A673 (cell line): ENCODE results near the gene MYOZ2. TPM values are rescaled to one million over a fixed set of nuclear protein-coding genes. Genes with fewer than 3 reads are reported as not detected.

Experiments
- BruUV-seq: library from RNA; stranded (reverse); fragments of 400-500 nt; replicated peaks from 2 replicates; lab custom pipeline; 2021; lab: Mats Ljungman, UMichigan
- CTCF ChIA-PET: fragments of 300-600 bp; sonication (Branson Sonifier 250); formaldehyde crosslinking; loops from one replicate; lab custom pipeline; 2022; ENCODE audit warnings: antibody characterized with exemption; lab: Charles Lee
- POLR2A ChIA-PET: fragments of 300-600 bp; sonication (Branson Sonifier 250); formaldehyde crosslinking; loops from one replicate; lab custom pipeline; 2022; ENCODE audit warnings: antibody characterized with exemption; ENCODE audit not compliant: low non-redundant PET; lab: Charles Lee
- DNase-seq: peaks from one replicate; pipeline ENCODE4 v3.0.0-alpha.2; 2015; ENCODE audit warnings: low spot score
- H3K27ac ChIP-seq: fragments of 200-600 bp; sonication (generic); 2 replicates; pipeline ENCODE4 v1.5.1; 2016; ENCODE audit warnings: mixed run types, low read depth, mild to moderate bottlenecking, mixed read lengths, antibody characterized with exemption, low read length; ENCODE audit not compliant: poor library complexity, severe bottlenecking
- H3K27me3 ChIP-seq: fragments of 200-600 bp; sonication (generic); replicated peaks from 2 replicates; pipeline ENCODE4 v1.6.1; 2017; ENCODE audit warnings: mixed run types, low read depth, mild to moderate bottlenecking, mixed read lengths, antibody characterized with exemption, low read length; ENCODE audit not compliant: insufficient read depth, poor library complexity
- H3K36me3 ChIP-seq: fragments of 200-600 bp; sonication (generic); 2 replicates; pipeline ENCODE4 v1.6.1; 2016; ENCODE audit warnings: mixed run types, mild to moderate bottlenecking, mixed read lengths, antibody characterized with exemption, low read length; ENCODE audit not compliant: insufficient read depth, poor library complexity, severe bottlenecking
- H3K4me1 ChIP-seq: fragments of 200-600 bp; sonication (generic); 2 replicates; pipeline ENCODE4 v1.6.1; 2017; ENCODE audit warnings: mixed run types, mild to moderate bottlenecking, mixed read lengths, antibody characterized with exemption, low read length; ENCODE audit not compliant: insufficient read depth, poor library complexity, severe bottlenecking
- H3K4me3 ChIP-seq: fragments of 200-600 bp; sonication (generic); 2 replicates; pipeline ENCODE4 v1.5.1; 2016; ENCODE audit warnings: low read depth, mixed run types, mild to moderate bottlenecking, mixed read lengths, low read length; ENCODE audit not compliant: poor library complexity, severe bottlenecking
- H3K9me3 ChIP-seq: fragments of 200-600 bp; sonication (generic); 2 replicates; pipeline ENCODE4 v1.6.1; 2016; ENCODE audit warnings: mixed run types, low read depth, mild to moderate bottlenecking, mixed read lengths, antibody characterized with exemption, low read length; ENCODE audit not compliant: poor library complexity, severe bottlenecking
- CTCF ChIP-seq: fragments of 300-800, 200-600 bp; sonication (generic); conservative IDR thresholded peaks from 2 replicates; pipeline ENCODE4 v1.5.1; 2017; ENCODE audit warnings: low read depth, mild to moderate bottlenecking, antibody characterized with exemption, low read length, moderate library complexity, mixed read lengths
- EZH2 ChIP-seq: fragments of 200-600 bp; sonication (generic); IDR thresholded peaks from 2 replicates; pipeline ENCODE4 v1.6.1; 2017; ENCODE audit warnings: borderline replicate concordance, low read depth, mild to moderate bottlenecking, mixed read lengths, antibody characterized with exemption, low read length; ENCODE audit not compliant: poor library complexity, severe bottlenecking
- intact Hi-C: fragments of 100-400 bp; cut with micrococcal nuclease; formaldehyde crosslinking; loops from one replicate; pipeline ENCODE4 v1.10.0; 2022; ENCODE audit not compliant: unreplicated experiment
- total RNA-seq: library from RNA; stranded (reverse); gene quantifications from 2 replicates; pipeline ENCODE4 v1.2.3, GENCODE V29; 2021

Gene MYOZ2
- total RNA-seq, 1 experiment from 2014 or later = not detected

- TF ChIP-seq CTCF (no peak), EZH2 (no peak)
- no peaks in the 10 kb centered on the region for H3K36me3 ChIP-seq
- no peak overlapping the region for H3K4me3 ChIP-seq
- intact Hi-C loops = no loop called here
- H3K27me3 ChIP-seq = no peaks in the 10 kb centered on the region
- POLR2A ChIA-PET = no interaction called here
- no peak for DNase-seq
- no TSS peak for BruUV-seq
- no peaks in the 10 kb centered on the region for H3K4me1 ChIP-seq
- no peak overlapping the region for H3K27ac ChIP-seq
- H3K9me3 ChIP-seq = no peaks in the 10 kb centered on the region
- CTCF ChIA-PET = no interaction called here
Measured at GRCh38 chr4:119229908-119230687, 94.5 kb downstream of the MYOZ2 start.

GRCh38 chr4:119231491-119231890, 95.9 kb downstream of the MYOZ2 start:
- POLR2A ChIA-PET = no interaction called here
- no peak overlapping the region for H3K27ac ChIP-seq
- TF ChIP-seq EZH2 = no peak
- no peak for TF ChIP-seq CTCF
- H3K27me3 ChIP-seq = no peaks in the 10 kb centered on the region
- no peaks in the 10 kb centered on the region for H3K36me3 ChIP-seq
- DNase-seq = no peak
- H3K4me1 ChIP-seq = no peaks in the 10 kb centered on the region
- no peak overlapping the region for H3K4me3 ChIP-seq
- no peaks in the 10 kb centered on the region for H3K9me3 ChIP-seq
- no TSS peak for BruUV-seq
- intact Hi-C loops = no loop called here
- CTCF ChIA-PET = no interaction called here

GRCh38 chr4:119232286-119232685, 96.7 kb downstream of the MYOZ2 start:
- POLR2A ChIA-PET = no interaction called here
- no peaks in the 10 kb centered on the region for H3K4me1 ChIP-seq
- TF ChIP-seq EZH2 (no peak), CTCF (no peak)
- no peaks in the 10 kb centered on the region for H3K27me3 ChIP-seq
- no peaks in the 10 kb centered on the region for H3K9me3 ChIP-seq
- no peak overlapping the region for H3K27ac ChIP-seq
- intact Hi-C loops = no loop called here
- no peak for DNase-seq
- CTCF ChIA-PET = no interaction called here
- H3K4me3 ChIP-seq = no peak overlapping the region
- no TSS peak for BruUV-seq
- H3K36me3 ChIP-seq = no peaks in the 10 kb centered on the region
